Activated CD8-positive, alpha-beta T cell treated with anti-CD3 and anti-CD28 coated beads for 36 hours (primary cell): ENCODE measurements around the gene EMC7. TPM values are rescaled to one million over a fixed set of nuclear protein-coding genes. Genes with fewer than 3 reads are reported as not detected.
"Not testable (repeated sequence)": the region's sequence is repeated elsewhere in the genome, so short reads cannot be mapped to it uniquely, and the experiment has no call there.

Experiments
- ATAC-seq: fragments of 200-7000 bp; cut with Tn5 transposase; one replicate; pipeline ENCODE4 v1.10.0; 2021; ENCODE audit warnings: mild to moderate bottlenecking, moderate library complexity
- CTCF ChIA-PET: fragments of 350-600 bp; sonication (Branson Sonifier 250); formaldehyde crosslinking; loops from one replicate; lab custom pipeline; 2021; ENCODE audit warnings: antibody characterized with exemption; lab: Charles Lee
- POLR2A ChIA-PET: fragments of 350-600 bp; sonication (Branson Sonifier 250); formaldehyde crosslinking; loops from one replicate; lab custom pipeline; 2021; ENCODE audit warnings: antibody characterized with exemption; lab: Charles Lee
- DNase-seq: peaks from one replicate; pipeline ENCODE4 v3.0.0-alpha.2; 2020
- H3K27ac Mint-ChIP-seq: one replicate; pipeline ENCODE4 v1.8.0; 2021; ENCODE audit warnings: mild to moderate bottlenecking, mixed read lengths
- H3K27me3 Mint-ChIP-seq: one replicate; pipeline ENCODE4 v1.8.0; 2021; ENCODE audit warnings: mixed read lengths
- H3K36me3 Mint-ChIP-seq: one replicate; pipeline ENCODE4 v1.8.0; 2021; ENCODE audit warnings: low read depth, mixed read lengths
- H3K4me1 Mint-ChIP-seq: one replicate; pipeline ENCODE4 v1.8.0; 2021; ENCODE audit warnings: low read depth, mixed read lengths
- H3K4me3 Mint-ChIP-seq: one replicate; pipeline ENCODE4 v1.8.0; 2021; ENCODE audit warnings: mild to moderate bottlenecking, moderate library complexity, mixed read lengths
- H3K9me3 Mint-ChIP-seq: one replicate; pipeline ENCODE4 v1.8.0; 2021; ENCODE audit warnings: mixed read lengths
- intact Hi-C: fragments of 100-400 bp; cut with micrococcal nuclease; formaldehyde crosslinking; loops from one replicate; pipeline ENCODE4 v1.10.0; 2022
- total RNA-seq, 2 experiments: library from RNA; stranded (reverse); gene quantifications; one replicate each; pipeline ENCODE4 v1.2.3, GENCODE V29; 2021
- TF ChIP-seq, protein P1 (sequence below): fragments of 200-600 bp; IDR thresholded peaks from one replicate; pipeline ENCODE4 v1.8.0; 2022; ENCODE audit warnings: antibody characterized with exemption, mild to moderate bottlenecking

EMC7 gene
- total RNA-seq, 2 experiments from 2014 or later = 45.0 to 49.9 TPM

- H3K27me3 Mint-ChIP-seq = no peaks in the 10 kb centered on the region
- no peak for ATAC-seq
- ChIA-PET POLR2A (no interaction called here), CTCF (interaction anchor here (1.1 to 4.1 kb wide), 3 partner anchors 9 to 306 kb away, joined by 3 to 60 read pairs (median 5); partner anchors contain the start of gene KATNBL1)
- no peak overlapping the region for H3K4me3 Mint-ChIP-seq
- no peaks in the 10 kb centered on the region for H3K9me3 Mint-ChIP-seq
- TF ChIP-seq, protein P1, sequence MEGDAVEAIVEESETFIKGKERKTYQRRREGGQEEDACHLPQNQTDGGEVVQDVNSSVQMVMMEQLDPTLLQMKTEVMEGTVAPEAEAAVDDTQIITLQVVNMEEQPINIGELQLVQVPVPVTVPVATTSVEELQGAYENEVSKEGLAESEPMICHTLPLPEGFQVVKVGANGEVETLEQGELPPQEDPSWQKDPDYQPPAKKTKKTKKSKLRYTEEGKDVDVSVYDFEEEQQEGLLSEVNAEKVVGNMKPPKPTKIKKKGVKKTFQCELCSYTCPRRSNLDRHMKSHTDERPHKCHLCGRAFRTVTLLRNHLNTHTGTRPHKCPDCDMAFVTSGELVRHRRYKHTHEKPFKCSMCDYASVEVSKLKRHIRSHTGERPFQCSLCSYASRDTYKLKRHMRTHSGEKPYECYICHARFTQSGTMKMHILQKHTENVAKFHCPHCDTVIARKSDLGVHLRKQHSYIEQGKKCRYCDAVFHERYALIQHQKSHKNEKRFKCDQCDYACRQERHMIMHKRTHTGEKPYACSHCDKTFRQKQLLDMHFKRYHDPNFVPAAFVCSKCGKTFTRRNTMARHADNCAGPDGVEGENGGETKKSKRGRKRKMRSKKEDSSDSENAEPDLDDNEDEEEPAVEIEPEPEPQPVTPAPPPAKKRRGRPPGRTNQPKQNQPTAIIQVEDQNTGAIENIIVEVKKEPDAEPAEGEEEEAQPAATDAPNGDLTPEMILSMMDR = no peak
- intact Hi-C loops = loop anchor here (10.0 kb wide), 2 partner anchors 525 to 865 kb away; partner anchors contain the start of gene GOLGA8B
- DNase-seq = no peak
- H3K36me3 Mint-ChIP-seq = no peaks in the 10 kb centered on the region
- no peak overlapping the region for H3K27ac Mint-ChIP-seq
- peaks cover 3% of the 10 kb centered on the region for H3K4me1 Mint-ChIP-seq
These were observed 41.7 kb downstream of the EMC7 start for GRCh38 chr15:34059946-34060345.

GRCh38 chr15:34059476-34059875 is 42.2 kb downstream of the EMC7 start:
- H3K4me3 Mint-ChIP-seq = no peak overlapping the region
- TF ChIP-seq, protein P1 = no peak

DNA sequence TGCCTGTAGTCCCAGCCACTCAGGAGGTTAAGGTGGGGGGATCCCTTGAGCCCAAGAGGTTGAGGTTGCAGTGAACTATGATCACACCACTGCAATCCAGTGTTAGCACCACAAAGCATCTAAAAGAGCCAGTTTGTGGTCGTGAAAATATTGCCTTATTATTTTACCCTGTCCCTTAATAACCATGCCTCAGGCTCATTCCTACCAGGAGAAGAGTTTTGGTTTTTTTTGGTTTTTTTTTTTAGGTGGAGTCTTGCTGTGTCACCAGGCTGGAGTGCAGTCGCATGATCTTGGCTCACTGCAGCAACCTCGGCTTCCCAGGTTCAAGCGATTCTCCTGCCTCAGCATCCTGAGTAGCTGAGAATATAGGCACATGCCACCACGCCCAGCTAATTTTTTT is 44.8 kb downstream of the EMC7 start:
- ChIA-PET POLR2A (no interaction called here), CTCF (interaction anchor here (0.9 to 1.5 kb wide), 2 partner anchors 152 to 154 kb away, joined by 3 to 7 read pairs; partner anchors contain the start of gene KATNBL1)
- ATAC-seq (no peak), DNase-seq (no peak)
- Mint-ChIP-seq H3K27ac (no peak overlapping the region), H3K4me1 (peaks cover 2% of the 10 kb centered on the region), H3K4me3 (no peak overlapping the region), H3K9me3 (peaks cover 2% of the 10 kb centered on the region), H3K36me3 (no peaks in the 10 kb centered on the region), H3K27me3 (no peaks in the 10 kb centered on the region)
- TF ChIP-seq, protein P1 = no peak
- intact Hi-C loops = no loop called here

More at GRCh38 chr15:34059476-34059875, 42.2 kb downstream of the EMC7 start:
- Mint-ChIP-seq H3K27me3 (no peaks in the 10 kb centered on the region), H3K4me1 (peaks cover 3% of the 10 kb centered on the region), H3K27ac (no peak overlapping the region), H3K9me3 (no peaks in the 10 kb centered on the region), H3K36me3 (no peaks in the 10 kb centered on the region)
- DNase-seq = no peak
- POLR2A ChIA-PET = no interaction called here
- no peak for ATAC-seq
- CTCF ChIA-PET = interaction anchor here (0.6 to 1.1 kb wide), 3 partner anchors 9 to 150 kb away, joined by 3 to 5 read pairs (median 4); partner anchors contain the start of gene KATNBL1
- intact Hi-C loops = no loop called here

DNA sequence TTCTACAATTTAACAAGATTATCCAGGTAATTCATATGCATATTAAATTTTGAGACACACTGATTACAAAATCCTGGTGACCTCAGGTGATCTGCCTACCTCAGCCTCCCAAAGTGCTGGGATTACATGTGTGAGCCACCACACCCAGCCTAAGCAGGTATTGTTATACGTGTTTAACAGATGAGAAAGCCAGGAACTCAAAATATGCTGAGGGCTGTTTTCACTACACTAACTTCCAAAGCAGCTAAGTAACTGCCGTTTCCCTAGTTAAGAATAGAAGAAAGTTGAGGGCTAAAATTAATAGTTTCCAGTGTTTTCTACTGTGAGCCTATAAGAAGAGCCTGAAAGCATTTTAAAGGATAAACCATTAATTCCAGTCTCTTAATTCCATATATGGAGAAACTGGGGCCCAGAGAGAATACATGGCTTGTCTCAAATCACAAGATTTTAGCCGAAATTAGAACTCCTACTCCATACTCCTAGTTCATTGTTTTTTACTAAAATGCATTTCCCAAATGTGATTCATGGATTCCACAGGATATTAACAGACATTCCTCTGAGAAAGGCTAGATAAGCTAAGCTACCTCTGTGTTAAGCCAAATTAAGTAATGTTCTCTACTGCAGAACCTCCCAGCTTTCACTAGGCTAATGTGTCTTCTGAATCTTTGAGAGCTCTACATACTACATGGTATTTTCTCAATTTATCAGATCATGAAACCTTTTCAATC is 45.6 kb downstream of the EMC7 start:
- H3K4me1 Mint-ChIP-seq = no peaks in the 10 kb centered on the region
- H3K4me3 Mint-ChIP-seq = no peak overlapping the region
- H3K27me3 Mint-ChIP-seq = no peaks in the 10 kb centered on the region
- H3K36me3 Mint-ChIP-seq = peaks cover 6% of the 10 kb centered on the region
- TF ChIP-seq, protein P1 = no peak
- ChIA-PET POLR2A (interaction anchor here (0.6 kb wide), 1 partner anchor 158 kb away, joined by 3 read pairs; no protein-coding TSS in a partner anchor), CTCF (no interaction called here)
- intact Hi-C loops = no loop called here
- ATAC-seq (no peak), DNase-seq (no peak)
- H3K27ac Mint-ChIP-seq = no peak overlapping the region
- peaks cover 8% of the 10 kb centered on the region for H3K9me3 Mint-ChIP-seq

GRCh38 chr15:34054081-34054707 is 47.5 kb downstream of the EMC7 start:
- Mint-ChIP-seq H3K4me3 (no peak overlapping the region), H3K27me3 (no peaks in the 10 kb centered on the region), H3K4me1 (no peaks in the 10 kb centered on the region), H3K9me3 (peaks cover 22% of the 10 kb centered on the region), H3K27ac (no peak overlapping the region), H3K36me3 (peaks cover 18% of the 10 kb centered on the region)
- ChIA-PET POLR2A (no interaction called here), CTCF (no interaction called here)
- TF ChIP-seq, protein P1 = no peak
- ATAC-seq (no peak), DNase-seq (no peak)
- intact Hi-C loops = no loop called here

DNA sequence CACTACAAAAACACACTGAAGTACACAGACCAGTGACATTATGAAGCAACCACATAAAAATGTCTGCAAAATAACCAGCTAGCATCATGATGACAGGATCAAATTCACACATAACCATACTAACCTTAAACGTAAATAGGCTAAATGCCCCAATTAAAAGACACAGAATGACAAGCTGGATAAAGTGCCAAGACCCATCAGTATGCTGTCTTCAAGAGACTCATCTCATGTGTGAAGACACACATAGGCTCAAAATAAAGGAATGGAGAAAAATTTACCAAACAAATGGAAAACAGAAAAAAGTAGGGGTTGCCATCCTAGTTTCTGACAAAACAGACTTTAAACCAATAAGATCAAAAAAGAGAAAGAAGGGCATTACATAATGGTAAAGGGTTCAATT is 51.3 kb downstream of the EMC7 start:
- POLR2A ChIA-PET, H3K27me3 Mint-ChIP-seq: not testable (repeated sequence)

More for the DNA sequence above, 51.3 kb downstream of the EMC7 start:
- CTCF ChIA-PET = interaction anchor here (1.5 kb wide), 1 partner anchor 9 kb away, joined by 5 read pairs; no protein-coding TSS in a partner anchor
- H3K4me3 Mint-ChIP-seq, DNase-seq, intact Hi-C loops, ATAC-seq, H3K27ac Mint-ChIP-seq, H3K4me1 Mint-ChIP-seq: not testable (repeated sequence)
- Mint-ChIP-seq H3K9me3 (peaks cover 26% of the 10 kb centered on the region), H3K36me3 (peaks cover 18% of the 10 kb centered on the region)
